ENCODE results near the gene SPP2.

DNA sequence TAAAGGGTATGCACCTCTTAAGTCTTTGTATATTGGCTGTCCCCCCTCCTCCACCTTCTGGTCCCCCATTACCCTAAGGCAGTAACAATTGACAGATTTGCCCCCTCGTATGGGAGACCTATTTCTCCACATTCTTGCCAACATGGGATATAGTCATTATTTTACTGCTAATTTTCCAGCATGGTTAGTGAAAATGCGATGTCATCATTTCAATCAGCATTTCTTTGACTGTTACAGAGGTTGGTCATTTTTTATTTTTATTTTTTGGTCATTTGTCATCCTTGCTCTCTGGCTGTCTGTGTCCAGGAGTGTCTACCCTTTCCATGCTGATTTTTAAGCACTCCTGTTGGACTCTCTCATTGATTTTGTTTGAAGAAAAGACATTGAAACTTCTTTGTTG is 45.4 kb upstream of the SPP2 start:
- no peak for TF ChIP-seq CTCF (IDR thresholded peaks at IDR 0.05)
- TF ChIP-seq SIN3A (IDR thresholded peaks at IDR 0.05; ENCODE audit: borderline replicate concordance, insufficient read depth, low read depth, low read length): no peak
- no peak for TF ChIP-seq POLR2AphosphoS5 (IDR thresholded peaks at IDR 0.05; ENCODE audit: low read depth, low read length)
- TF ChIP-seq REST (IDR thresholded peaks at IDR 0.05; ENCODE audit: insufficient read depth in 1 of 2, low read depth in 2 of 2, low read length in 1 of 2): no peak
